Measurements from ENCODE around the gene WHAMM. TPM values are rescaled to one million over a fixed set of nuclear protein-coding genes. Genes with fewer than 3 reads are reported as not detected.
"Not testable (repeated sequence)": the region's sequence is repeated elsewhere in the genome, so short reads cannot be mapped to it uniquely, and the experiment has no call there.

The WHAMM gene
- total RNA-seq, 1 donor from 2014 or later, result 9.9 TPM

DNA sequence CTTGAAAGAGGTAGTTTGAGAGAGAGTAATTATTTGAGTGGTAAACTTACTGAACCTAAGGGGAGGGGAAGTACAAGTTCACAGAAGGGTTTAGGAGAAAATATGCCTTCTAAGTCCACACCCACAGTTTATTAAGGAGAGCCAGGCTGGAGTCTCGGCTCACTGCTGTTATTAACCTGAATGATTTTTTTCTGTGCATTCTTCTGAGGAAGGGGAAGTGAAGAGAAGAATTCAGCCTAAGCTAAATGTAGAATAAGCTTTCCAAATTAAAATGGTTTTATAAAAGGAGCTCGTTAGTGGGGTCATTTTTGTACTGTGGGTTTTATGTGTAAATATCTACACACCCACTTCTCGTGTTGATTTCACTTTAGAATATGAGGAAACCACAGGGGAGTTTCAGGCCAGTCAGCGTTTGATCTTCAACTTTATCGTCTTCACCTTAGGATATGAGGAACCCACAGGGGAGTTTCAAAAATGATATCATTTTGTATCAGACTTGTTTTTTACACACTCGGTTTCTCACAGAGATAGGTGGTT is 1.5 kb downstream of the WHAMM start:
- Histone ChIP-seq H3K27me3 (ENCODE audit: low read depth) (no peaks in the 10 kb centered on the region), H3K36me3 (peaks cover 32% of the 10 kb centered on the region), H3K27ac (peak overlapping the region; percentile 98), H3K9me3 (no peaks in the 10 kb centered on the region), H3K4me3 (peak overlapping the region; percentile 88), H3K4me1 (peaks cover 32% of the 10 kb centered on the region)
- TF ChIP-seq, protein P1, sequence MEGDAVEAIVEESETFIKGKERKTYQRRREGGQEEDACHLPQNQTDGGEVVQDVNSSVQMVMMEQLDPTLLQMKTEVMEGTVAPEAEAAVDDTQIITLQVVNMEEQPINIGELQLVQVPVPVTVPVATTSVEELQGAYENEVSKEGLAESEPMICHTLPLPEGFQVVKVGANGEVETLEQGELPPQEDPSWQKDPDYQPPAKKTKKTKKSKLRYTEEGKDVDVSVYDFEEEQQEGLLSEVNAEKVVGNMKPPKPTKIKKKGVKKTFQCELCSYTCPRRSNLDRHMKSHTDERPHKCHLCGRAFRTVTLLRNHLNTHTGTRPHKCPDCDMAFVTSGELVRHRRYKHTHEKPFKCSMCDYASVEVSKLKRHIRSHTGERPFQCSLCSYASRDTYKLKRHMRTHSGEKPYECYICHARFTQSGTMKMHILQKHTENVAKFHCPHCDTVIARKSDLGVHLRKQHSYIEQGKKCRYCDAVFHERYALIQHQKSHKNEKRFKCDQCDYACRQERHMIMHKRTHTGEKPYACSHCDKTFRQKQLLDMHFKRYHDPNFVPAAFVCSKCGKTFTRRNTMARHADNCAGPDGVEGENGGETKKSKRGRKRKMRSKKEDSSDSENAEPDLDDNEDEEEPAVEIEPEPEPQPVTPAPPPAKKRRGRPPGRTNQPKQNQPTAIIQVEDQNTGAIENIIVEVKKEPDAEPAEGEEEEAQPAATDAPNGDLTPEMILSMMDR (IDR thresholded peaks at IDR 0.05), result no peak
- DNase-seq (no peak), ATAC-seq (no peak)
- intact Hi-C loops (cut with DNase I), result no loop called here

DNA sequence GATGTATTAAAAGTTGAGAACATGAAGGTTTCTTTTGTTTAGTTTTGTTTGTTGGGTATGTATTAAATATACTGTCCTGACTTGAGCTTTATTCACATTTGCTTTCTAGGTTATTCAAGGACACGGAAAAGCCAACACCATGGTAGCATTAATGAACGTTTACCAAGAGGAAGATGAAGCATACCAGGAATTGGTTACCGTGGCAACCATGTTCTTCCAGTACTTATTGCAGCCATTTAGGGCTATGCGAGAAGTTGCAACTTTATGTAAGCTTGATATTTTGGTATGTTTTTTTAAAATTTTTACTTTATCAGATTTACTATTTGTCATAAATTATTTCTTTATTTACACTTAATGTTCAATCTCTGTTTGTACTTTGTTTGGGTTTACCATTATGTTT is 3.6 kb downstream of the WHAMM start:
- no peak for DNase-seq
- intact Hi-C loops (cut with DNase I), result no loop called here
- H3K27me3 ChIP-seq (ENCODE audit: low read depth), result no peaks in the 10 kb centered on the region
- peaks cover 32% of the 10 kb centered on the region for H3K4me1 ChIP-seq
- H3K27ac ChIP-seq, result no peak overlapping the region
- ATAC-seq, result no peak
- TF ChIP-seq, protein P1 (IDR thresholded peaks at IDR 0.05), result no peak
- peaks cover 52% of the 10 kb centered on the region for H3K36me3 ChIP-seq
- H3K9me3 ChIP-seq, result no peaks in the 10 kb centered on the region
- no peak overlapping the region for H3K4me3 ChIP-seq

DNA sequence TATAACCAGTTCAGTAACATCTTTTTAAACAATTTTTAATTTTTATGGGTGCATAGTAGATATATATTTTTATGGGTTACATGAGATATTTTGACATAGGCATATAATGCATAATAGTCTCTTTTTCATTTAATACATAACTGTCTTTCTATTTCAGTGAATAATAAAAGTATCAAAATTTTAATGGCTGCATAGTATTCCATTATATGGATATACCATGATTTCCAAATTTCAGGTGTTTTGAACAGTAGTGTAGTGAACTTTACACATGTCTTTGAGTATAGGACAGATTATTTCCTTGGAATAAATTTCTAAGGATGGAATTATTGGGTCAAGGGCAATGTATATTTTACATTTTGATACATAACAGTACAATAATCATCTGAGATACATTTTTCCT is 10.7 kb downstream of the WHAMM start:
- intact Hi-C loops (cut with DNase I), result no loop called here
- no peak for ATAC-seq
- no peak for DNase-seq
- peaks cover 100% of the 10 kb centered on the region for H3K36me3 ChIP-seq
- TF ChIP-seq, protein P1 (IDR thresholded peaks at IDR 0.05), result no peak
- no peaks in the 10 kb centered on the region for H3K9me3 ChIP-seq
- no peak overlapping the region for H3K4me3 ChIP-seq
- no peak overlapping the region for H3K27ac ChIP-seq
- H3K27me3 ChIP-seq (ENCODE audit: low read depth), result no peaks in the 10 kb centered on the region
- H3K4me1 ChIP-seq, result no peaks in the 10 kb centered on the region

DNA sequence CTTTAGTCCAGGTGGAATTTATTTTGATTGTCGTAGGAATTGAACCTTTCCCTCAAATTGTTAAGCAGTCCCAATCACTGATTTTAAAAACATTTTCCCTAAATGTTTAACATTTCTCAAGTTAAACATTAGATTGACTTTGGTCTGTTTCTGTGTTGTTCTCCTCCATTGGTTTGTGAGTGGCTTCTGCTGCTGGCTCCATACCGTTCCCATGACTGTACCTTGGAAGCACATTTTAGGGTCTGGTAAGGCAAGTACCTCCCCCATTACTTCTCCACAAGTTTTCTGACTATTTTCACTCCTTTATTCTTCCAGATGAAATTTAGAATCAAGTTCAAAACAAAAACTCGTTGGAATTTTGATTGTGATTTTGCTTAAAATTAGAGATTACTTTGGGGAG is 12.0 kb downstream of the WHAMM start:
- intact Hi-C loops (cut with DNase I); DNase-seq: not testable (repeated sequence)
- peaks cover 100% of the 10 kb centered on the region for H3K36me3 ChIP-seq

DNA sequence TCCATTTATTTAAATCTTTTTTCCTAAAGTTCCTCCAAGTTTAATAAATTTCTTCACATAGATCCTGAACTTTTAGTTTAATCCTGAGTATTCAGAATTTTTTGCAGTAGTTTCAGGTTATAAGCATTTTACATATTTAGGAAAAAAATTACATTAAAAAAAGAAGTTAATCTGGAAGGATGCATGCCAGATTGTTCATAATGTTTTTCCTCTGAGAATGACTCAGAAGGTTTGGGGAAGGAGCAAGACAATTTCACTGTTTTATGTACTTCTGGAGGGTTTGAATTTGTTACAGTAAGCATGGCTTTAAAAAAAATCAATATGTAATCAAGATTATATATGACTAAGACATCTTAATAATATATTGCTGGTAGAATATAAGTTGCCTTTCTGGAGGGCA is 12.4 kb downstream of the WHAMM start:
- DNase-seq; H3K9me3 ChIP-seq; H3K4me1 ChIP-seq; H3K4me3 ChIP-seq; H3K27ac ChIP-seq; H3K27me3 ChIP-seq (ENCODE audit: low read depth); intact Hi-C loops (cut with DNase I); ATAC-seq: not testable (repeated sequence)
- H3K36me3 ChIP-seq, result peaks cover 100% of the 10 kb centered on the region

More for the DNA sequence above, 12.0 kb downstream of the WHAMM start:
- ATAC-seq; H3K4me1 ChIP-seq; H3K4me3 ChIP-seq; H3K9me3 ChIP-seq; H3K27ac ChIP-seq; H3K27me3 ChIP-seq (ENCODE audit: low read depth): not testable (repeated sequence)

DNA sequence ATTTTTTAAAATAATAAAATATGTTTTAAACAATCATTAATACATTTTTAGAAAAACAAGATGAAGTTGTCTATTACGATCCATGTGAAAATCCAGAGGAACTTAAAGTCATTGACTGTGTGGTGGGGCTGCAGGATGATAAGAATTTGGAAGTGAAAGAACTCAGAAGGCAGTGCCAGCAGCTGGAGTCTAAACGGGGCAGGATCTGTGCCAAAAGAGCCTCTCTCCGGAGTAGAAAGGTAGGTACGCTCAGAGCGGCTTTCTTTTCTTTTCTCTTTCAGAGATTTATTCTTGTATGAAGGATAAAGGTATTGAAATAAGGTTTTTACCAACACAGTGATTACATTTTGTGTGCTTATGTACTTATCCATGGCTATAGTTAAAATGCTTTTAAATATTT is 13.6 kb downstream of the WHAMM start:
- H3K9me3 ChIP-seq, result no peaks in the 10 kb centered on the region
- no peak for ATAC-seq

More for the DNA sequence above, 13.6 kb downstream of the WHAMM start:
- peaks cover 100% of the 10 kb centered on the region for H3K36me3 ChIP-seq
- no peak overlapping the region for H3K27ac ChIP-seq
- intact Hi-C loops (cut with DNase I), result no loop called here
- H3K4me3 ChIP-seq, result no peak overlapping the region
- no peak for DNase-seq
- H3K27me3 ChIP-seq (ENCODE audit: low read depth), result no peaks in the 10 kb centered on the region
- no peaks in the 10 kb centered on the region for H3K4me1 ChIP-seq
- TF ChIP-seq, protein P1 (IDR thresholded peaks at IDR 0.05), result no peak

Data from lower lobe of right lung (tissue), 2 donors.